A549 (cell line): Measurements from ENCODE around the gene PGLYRP3. TPM values are rescaled to one million over a fixed set of nuclear protein-coding genes. Genes with fewer than 3 reads are reported as not detected.

ENCODE experiments used
- ATAC-seq, 2 experiments: fragments of 200-7000 bp in 1 of 2; fragments of >200 bp in 1 of 2; cut with Nextera tagmentation in 1 of 2; cut with Tn5 transposase in 1 of 2; 3 replicates each; pipeline versions ENCODE4 v1.8.0 to v1.9.1; 2018 to 2020; ENCODE audit warnings: mild to moderate bottlenecking in 1 of 2, moderate library complexity in 1 of 2
- CTCF ChIA-PET: fragments of 300-600 bp; sonication (Branson Sonifier 250); formaldehyde crosslinking; extraction: SDS; loops from one replicate; lab custom pipeline; 2021; ENCODE audit warnings: antibody characterized with exemption, inconsistent platforms; lab: Yijun Ruan, JAX
- POLR2A ChIA-PET: fragments of 350-600 bp; formaldehyde crosslinking; extraction: SDS; loops from one replicate; lab custom pipeline; 2021; ENCODE audit warnings: antibody characterized with exemption, inconsistent platforms; lab: Yijun Ruan, JAX
- DNase-seq, 2 experiments: peaks; one replicate each; pipeline versions ENCODE4 v3.0.0 to v3.0.0-alpha.2; 2011 to 2016; ENCODE audit warnings: low read depth in 1 of 2, low spot score in 1 of 2
- FAIRE-seq: peaks from 2 replicates; lab custom pipeline; 2011; peaks lifted over from hg19 to GRCh38; lab: Jason Lieb, UNC
- H3K27ac ChIP-seq, 2 experiments: fragments of >200 bp; sonication (Bioruptor Twin); formaldehyde crosslinking; 3 replicates each; pipeline ENCODE4 v1.5.1; 2016 to 2017
- H3K4me1 ChIP-seq: fragments of >200 bp; sonication (Bioruptor Twin); formaldehyde crosslinking; 3 replicates; pipeline ENCODE4 v1.6.1; 2016
- H3K4me2 ChIP-seq: fragments of >200 bp; sonication (Bioruptor Twin); formaldehyde crosslinking; 3 replicates; pipeline ENCODE4 v1.6.1; 2016
- H3K4me3 ChIP-seq: fragments of >200 bp; sonication (Bioruptor Twin); formaldehyde crosslinking; 3 replicates; pipeline ENCODE4 v1.5.1; 2016
- H3K9me3 ChIP-seq: fragments of >200 bp; sonication (Bioruptor Twin); formaldehyde crosslinking; 3 replicates; pipeline ENCODE4 v1.6.1; 2016
- BHLHE40 ChIP-seq: IDR thresholded peaks from 2 replicates; pipeline ENCODE4 v1.6.1; 2012; ENCODE audit warnings: low read depth, low read length, inconsistent platforms
- CBX8 ChIP-seq: fragments of 200-600 bp; sonication (generic); IDR thresholded peaks from 2 replicates; pipeline ENCODE4 v1.6.1; 2016
- EP300 ChIP-seq, 2 experiments: fragments of >200 bp; sonication (Bioruptor Twin); formaldehyde crosslinking; IDR thresholded peaks; 2 replicates in 1 of 2; 3 replicates in 1 of 2; pipeline ENCODE4 v1.6.1; 2016 to 2017
- FOSB ChIP-seq: fragments of 250-450 bp; sonication (Bioruptor Pico); IDR thresholded peaks from 2 replicates; pipeline ENCODE4 v1.5.0; 2020; ENCODE audit warnings: mild to moderate bottlenecking, moderate library complexity
- HOXB13 ChIP-seq: fragments of 250-450 bp; sonication (Bioruptor Pico); IDR thresholded peaks from 2 replicates; pipeline ENCODE4 v1.5.0; 2020; ENCODE audit warnings: low read depth, mild to moderate bottlenecking, moderate library complexity
- KDM1A ChIP-seq: fragments of 200-600 bp; sonication (generic); IDR thresholded peaks from 2 replicates; pipeline ENCODE4 v1.6.1; 2016; ENCODE audit warnings: low read depth, mild to moderate bottlenecking
- MYC ChIP-seq: IDR thresholded peaks from 2 replicates; pipeline ENCODE4 v1.6.1; 2012; ENCODE audit warnings: mild to moderate bottlenecking, inconsistent platforms, low read length, improper control_type of control experiment, borderline replicate concordance
- POLR2A ChIP-seq: IDR thresholded peaks from 2 replicates; pipeline ENCODE4 v1.6.1; 2012; ENCODE audit warnings: mild to moderate bottlenecking, low read length
- RAD21 ChIP-seq, 2 experiments: fragments of >200 bp in 1 of 2; sonication (Bioruptor Twin) in 1 of 2; formaldehyde crosslinking in 1 of 2; IDR thresholded peaks in 1 of 2; conservative IDR thresholded peaks in 1 of 2; 2 replicates in 1 of 2; 3 replicates in 1 of 2; pipeline ENCODE4 v1.6.1; 2012 to 2018; ENCODE audit warnings: inconsistent platforms in 1 of 2
- RNF2 ChIP-seq: fragments of 200-600 bp; sonication (generic); IDR thresholded peaks from 2 replicates; pipeline ENCODE4 v1.6.1; 2016; ENCODE audit warnings: low read depth, mild to moderate bottlenecking, antibody characterized with exemption, moderate library complexity, borderline replicate concordance
- TFCP2L1 ChIP-seq: fragments of 250-450 bp; sonication (Bioruptor Pico); IDR thresholded peaks from 2 replicates; pipeline ENCODE4 v1.5.0; 2021; ENCODE audit warnings: mild to moderate bottlenecking
- TP53 ChIP-seq: fragments of 250-450 bp; sonication (Bioruptor Pico); IDR thresholded peaks from 2 replicates; pipeline ENCODE4 v1.5.0; 2021; ENCODE audit warnings: mild to moderate bottlenecking, moderate library complexity
- ZSCAN20 ChIP-seq: fragments of 250-450 bp; sonication (Bioruptor Pico); IDR thresholded peaks from 2 replicates; pipeline ENCODE4 v1.8.0; 2022; ENCODE audit warnings: mild to moderate bottlenecking, moderate library complexity
- WGBS: methylation state at CpG from one replicate; pipeline ENCODE4 v1.1.6; 2017; ENCODE audit errors: missing lambda C conversion rate; 5-methylcytosine and 5-hydroxymethylcytosine counted together
- polyA plus RNA-seq, 4 experiments: library from polyadenylated mRNA; depleted of rRNA in 3 of 4; stranded (reverse); fragments of >200 nt; fragmentation: RNase III in 1 of 4; extraction: RNeasy Plus Mini Kit Qiagen cat#74134 plus additional on column Dnase treatment in 1 of 4; gene quantifications; 2 replicates in 3 of 4; 3 replicates in 1 of 4; pipeline ENCODE4 v1.2.3, GENCODE V29; 2011 to 2017
- TF ChIP-seq, protein P1 (sequence below): fragments of 250-450 bp; sonication (Bioruptor Pico); IDR thresholded peaks from 2 replicates; pipeline ENCODE4 v1.5.0; 2021; ENCODE audit warnings: mild to moderate bottlenecking, moderate library complexity, borderline replicate concordance
- TF ChIP-seq, protein P2 (sequence below): IDR thresholded peaks from 2 replicates; pipeline ENCODE4 v1.6.1; 2012
- TF ChIP-seq, protein P3 (sequence below): fragments of 150-350 bp; IDR thresholded peaks from 2 replicates; pipeline ENCODE4 v1.6.1; 2014; ENCODE audit warnings: low read depth, mild to moderate bottlenecking, low read length
- TF ChIP-seq, protein P4 (sequence below): fragments of 250-450 bp; sonication (Bioruptor Pico); IDR thresholded peaks from 2 replicates; pipeline ENCODE4 v1.5.0; 2020; ENCODE audit warnings: low read depth, mild to moderate bottlenecking, moderate library complexity
- TF ChIP-seq, protein P5 (sequence below): fragments of >200 bp; sonication (Bioruptor Twin); formaldehyde crosslinking; IDR thresholded peaks from 3 replicates; pipeline ENCODE4 v1.5.1; 2016
- TF ChIP-seq, protein P6 (sequence below): fragments of 200-600 bp; sonication (generic); IDR thresholded peaks from 2 replicates; pipeline ENCODE4 v1.6.1; 2016; ENCODE audit warnings: antibody characterized with exemption, mild to moderate bottlenecking, moderate library complexity

Gene PGLYRP3
- polyA plus RNA-seq, 2 of the 4 experiments (the other 2 are of a cell fraction) = not detected

DNA sequence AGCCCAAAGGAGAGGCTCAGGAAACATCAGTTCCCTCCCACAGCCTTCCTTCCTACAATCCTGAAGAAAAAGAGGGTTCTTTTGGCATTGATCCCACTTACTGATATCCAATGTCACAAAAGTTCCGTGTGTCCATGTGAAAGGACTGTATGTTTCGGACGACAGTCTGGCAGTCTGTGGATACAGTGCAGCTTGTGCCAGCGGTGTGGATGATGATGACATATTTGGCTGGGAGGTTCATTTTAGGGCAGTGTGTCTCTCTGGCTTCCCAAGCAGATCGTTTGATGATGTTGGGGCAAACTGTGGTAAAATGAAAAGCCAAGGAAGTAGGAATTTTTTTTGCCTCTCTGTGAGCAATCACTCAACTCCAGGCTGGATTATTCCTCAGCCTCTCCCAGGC, 10.4 kb downstream of the PGLYRP3 start:
- FAIRE-seq (no peak), DNase-seq (no peak), ATAC-seq (no peak)
- Histone ChIP-seq H3K9me3 (no peaks in the 10 kb centered on the region), H3K4me2 (no peak overlapping the region), H3K27ac (no peak overlapping the region), H3K4me3 (no peak overlapping the region), H3K4me1 (no peaks in the 10 kb centered on the region)
- ChIA-PET CTCF (interaction anchor here (2.8 kb wide), 1 partner anchor 13 kb away, joined by 12 read pairs; no protein-coding TSS in a partner anchor), POLR2A (no interaction called here)
- WGBS = 38% methylated on average over 5 of the region's 5 CpGs
- TF ChIP-seq ZSCAN20 (CRISPR knock-in tag) = no peak
- TF ChIP-seq, protein P1, sequence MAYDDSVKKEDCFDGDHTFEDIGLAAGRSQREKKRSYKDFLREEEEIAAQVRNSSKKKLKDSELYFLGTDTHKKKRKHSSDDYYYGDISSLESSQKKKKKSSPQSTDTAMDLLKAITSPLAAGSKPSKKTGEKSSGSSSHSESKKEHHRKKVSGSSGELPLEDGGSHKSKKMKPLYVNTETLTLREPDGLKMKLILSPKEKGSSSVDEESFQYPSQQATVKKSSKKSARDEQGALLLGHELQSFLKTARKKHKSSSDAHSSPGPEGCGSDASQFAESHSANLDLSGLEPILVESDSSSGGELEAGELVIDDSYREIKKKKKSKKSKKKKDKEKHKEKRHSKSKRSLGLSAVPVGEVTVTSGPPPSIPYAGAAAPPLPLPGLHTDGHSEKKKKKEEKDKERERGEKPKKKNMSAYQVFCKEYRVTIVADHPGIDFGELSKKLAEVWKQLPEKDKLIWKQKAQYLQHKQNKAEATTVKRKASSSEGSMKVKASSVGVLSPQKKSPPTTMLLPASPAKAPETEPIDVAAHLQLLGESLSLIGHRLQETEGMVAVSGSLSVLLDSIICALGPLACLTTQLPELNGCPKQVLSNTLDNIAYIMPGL (CRISPR knock-in tag) = no peak
- TF ChIP-seq TFCP2L1 (CRISPR knock-in tag) = no peak
- TF ChIP-seq CBX8 = no peak
- TF ChIP-seq, protein P2, sequence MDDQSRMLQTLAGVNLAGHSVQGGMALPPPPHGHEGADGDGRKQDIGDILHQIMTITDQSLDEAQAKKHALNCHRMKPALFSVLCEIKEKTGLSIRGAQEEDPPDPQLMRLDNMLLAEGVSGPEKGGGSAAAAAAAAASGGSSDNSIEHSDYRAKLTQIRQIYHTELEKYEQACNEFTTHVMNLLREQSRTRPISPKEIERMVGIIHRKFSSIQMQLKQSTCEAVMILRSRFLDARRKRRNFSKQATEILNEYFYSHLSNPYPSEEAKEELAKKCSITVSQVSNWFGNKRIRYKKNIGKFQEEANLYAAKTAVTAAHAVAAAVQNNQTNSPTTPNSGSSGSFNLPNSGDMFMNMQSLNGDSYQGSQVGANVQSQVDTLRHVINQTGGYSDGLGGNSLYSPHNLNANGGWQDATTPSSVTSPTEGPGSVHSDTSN = no peak
- TF ChIP-seq FOSB (CRISPR knock-in tag) = no peak
- TF ChIP-seq, protein P3, sequence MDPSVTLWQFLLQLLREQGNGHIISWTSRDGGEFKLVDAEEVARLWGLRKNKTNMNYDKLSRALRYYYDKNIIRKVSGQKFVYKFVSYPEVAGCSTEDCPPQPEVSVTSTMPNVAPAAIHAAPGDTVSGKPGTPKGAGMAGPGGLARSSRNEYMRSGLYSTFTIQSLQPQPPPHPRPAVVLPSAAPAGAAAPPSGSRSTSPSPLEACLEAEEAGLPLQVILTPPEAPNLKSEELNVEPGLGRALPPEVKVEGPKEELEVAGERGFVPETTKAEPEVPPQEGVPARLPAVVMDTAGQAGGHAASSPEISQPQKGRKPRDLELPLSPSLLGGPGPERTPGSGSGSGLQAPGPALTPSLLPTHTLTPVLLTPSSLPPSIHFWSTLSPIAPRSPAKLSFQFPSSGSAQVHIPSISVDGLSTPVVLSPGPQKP = no peak
- TF ChIP-seq, protein P4, sequence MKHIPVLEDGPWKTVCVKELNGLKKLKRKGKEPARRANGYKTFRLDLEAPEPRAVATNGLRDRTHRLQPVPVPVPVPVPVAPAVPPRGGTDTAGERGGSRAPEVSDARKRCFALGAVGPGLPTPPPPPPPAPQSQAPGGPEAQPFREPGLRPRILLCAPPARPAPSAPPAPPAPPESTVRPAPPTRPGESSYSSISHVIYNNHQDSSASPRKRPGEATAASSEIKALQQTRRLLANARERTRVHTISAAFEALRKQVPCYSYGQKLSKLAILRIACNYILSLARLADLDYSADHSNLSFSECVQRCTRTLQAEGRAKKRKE (CRISPR knock-in tag) = no peak
- TF ChIP-seq, all 56 proteins: peak for 0

DNA sequence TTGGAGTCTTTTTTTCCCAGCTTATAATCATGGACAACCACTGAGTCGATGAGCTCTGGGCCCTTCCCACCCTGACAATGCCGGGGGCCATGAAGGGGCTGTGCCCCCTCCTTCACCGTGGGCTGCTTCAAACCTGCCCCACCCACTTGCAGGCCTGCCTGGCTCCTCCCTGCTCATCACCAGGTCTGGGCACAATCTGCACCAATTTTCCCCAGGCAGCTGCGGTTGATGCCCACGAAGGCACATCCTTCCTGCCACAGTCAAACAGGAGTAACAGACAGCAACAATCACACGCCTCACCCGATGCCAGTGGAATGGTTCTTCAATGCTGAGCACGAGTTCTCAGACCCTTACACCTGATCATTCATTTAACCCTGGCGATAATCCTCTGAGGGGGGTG, 18.9 kb downstream of the PGLYRP3 start:
- no peaks in the 10 kb centered on the region for H3K9me3 ChIP-seq
- no peak for DNase-seq
- WGBS = 31% methylated on average over 9 of the region's 9 CpGs
- FAIRE-seq = no peak
- ChIA-PET CTCF (interaction anchor here (1.4 kb wide), 1 partner anchor 201 kb away, joined by 4 read pairs; no protein-coding TSS in a partner anchor), POLR2A (interaction anchor here (0.8 kb wide), 1 partner anchor 16 kb away, joined by 3 read pairs; no protein-coding TSS in a partner anchor)
- ATAC-seq = no peak
- no peak overlapping the region for H3K27ac ChIP-seq
- no peaks in the 10 kb centered on the region for H3K4me1 ChIP-seq
- H3K4me2 ChIP-seq = no peak overlapping the region
- no peak overlapping the region for H3K4me3 ChIP-seq
- TF ChIP-seq RNF2 (no peak), EP300 (IDR thresholded peaks at IDR 0.05) (no peak), BHLHE40 (no peak), CBX8 (no peak), KDM1A (no peak), TP53 (CRISPR knock-in tag) (no peak), MYC (no peak), HOXB13 (no peak), RAD21 (conservative IDR thresholded peaks at IDR 0.05 in 1 of 2, IDR thresholded peaks at IDR 0.05 in 1 of 2) (no peak), FOSB (CRISPR knock-in tag) (no peak), POLR2A (no peak)
- TF ChIP-seq, protein P4 (CRISPR knock-in tag) = no peak
- TF ChIP-seq, protein P2 = no peak
- TF ChIP-seq, protein P1 (CRISPR knock-in tag) = no peak
- TF ChIP-seq, protein P5, sequence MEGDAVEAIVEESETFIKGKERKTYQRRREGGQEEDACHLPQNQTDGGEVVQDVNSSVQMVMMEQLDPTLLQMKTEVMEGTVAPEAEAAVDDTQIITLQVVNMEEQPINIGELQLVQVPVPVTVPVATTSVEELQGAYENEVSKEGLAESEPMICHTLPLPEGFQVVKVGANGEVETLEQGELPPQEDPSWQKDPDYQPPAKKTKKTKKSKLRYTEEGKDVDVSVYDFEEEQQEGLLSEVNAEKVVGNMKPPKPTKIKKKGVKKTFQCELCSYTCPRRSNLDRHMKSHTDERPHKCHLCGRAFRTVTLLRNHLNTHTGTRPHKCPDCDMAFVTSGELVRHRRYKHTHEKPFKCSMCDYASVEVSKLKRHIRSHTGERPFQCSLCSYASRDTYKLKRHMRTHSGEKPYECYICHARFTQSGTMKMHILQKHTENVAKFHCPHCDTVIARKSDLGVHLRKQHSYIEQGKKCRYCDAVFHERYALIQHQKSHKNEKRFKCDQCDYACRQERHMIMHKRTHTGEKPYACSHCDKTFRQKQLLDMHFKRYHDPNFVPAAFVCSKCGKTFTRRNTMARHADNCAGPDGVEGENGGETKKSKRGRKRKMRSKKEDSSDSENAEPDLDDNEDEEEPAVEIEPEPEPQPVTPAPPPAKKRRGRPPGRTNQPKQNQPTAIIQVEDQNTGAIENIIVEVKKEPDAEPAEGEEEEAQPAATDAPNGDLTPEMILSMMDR = no peak
- TF ChIP-seq, protein P6, sequence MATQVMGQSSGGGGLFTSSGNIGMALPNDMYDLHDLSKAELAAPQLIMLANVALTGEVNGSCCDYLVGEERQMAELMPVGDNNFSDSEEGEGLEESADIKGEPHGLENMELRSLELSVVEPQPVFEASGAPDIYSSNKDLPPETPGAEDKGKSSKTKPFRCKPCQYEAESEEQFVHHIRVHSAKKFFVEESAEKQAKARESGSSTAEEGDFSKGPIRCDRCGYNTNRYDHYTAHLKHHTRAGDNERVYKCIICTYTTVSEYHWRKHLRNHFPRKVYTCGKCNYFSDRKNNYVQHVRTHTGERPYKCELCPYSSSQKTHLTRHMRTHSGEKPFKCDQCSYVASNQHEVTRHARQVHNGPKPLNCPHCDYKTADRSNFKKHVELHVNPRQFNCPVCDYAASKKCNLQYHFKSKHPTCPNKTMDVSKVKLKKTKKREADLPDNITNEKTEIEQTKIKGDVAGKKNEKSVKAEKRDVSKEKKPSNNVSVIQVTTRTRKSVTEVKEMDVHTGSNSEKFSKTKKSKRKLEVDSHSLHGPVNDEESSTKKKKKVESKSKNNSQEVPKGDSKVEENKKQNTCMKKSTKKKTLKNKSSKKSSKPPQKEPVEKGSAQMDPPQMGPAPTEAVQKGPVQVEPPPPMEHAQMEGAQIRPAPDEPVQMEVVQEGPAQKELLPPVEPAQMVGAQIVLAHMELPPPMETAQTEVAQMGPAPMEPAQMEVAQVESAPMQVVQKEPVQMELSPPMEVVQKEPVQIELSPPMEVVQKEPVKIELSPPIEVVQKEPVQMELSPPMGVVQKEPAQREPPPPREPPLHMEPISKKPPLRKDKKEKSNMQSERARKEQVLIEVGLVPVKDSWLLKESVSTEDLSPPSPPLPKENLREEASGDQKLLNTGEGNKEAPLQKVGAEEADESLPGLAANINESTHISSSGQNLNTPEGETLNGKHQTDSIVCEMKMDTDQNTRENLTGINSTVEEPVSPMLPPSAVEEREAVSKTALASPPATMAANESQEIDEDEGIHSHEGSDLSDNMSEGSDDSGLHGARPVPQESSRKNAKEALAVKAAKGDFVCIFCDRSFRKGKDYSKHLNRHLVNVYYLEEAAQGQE = no peak
